ENCODE results near the gene COX14. TPM values are rescaled to one million over a fixed set of nuclear protein-coding genes. Genes with fewer than 3 reads are reported as not detected.

Gene COX14
- total RNA-seq, 1 experiment from 2014 or later: 28.7 TPM

DNA sequence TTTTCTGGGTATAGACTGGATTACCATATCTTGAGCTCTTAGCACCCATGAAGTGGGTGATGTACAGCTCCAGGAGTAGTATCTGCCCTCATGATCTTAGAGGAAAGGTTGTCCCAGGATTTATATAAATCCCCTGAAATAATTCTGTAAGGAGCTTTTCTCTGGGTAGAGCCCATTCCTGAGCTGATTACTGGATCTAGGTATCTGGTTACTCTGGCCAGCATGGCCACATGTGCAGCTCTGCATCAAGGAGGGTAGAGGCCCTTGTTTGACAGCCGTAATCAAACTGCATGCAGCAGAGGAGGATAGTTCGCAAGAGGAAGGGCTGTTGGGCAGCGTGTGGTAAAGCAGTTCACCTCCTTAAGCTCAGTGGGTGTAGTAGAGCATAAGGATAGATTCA is 8.5 kb downstream of the COX14 start:
- DNase-seq (ENCODE audit: low spot score): no peak
- intact Hi-C loops (cut with micrococcal nuclease; ENCODE audit: unreplicated experiment): no loop called here
- Histone ChIP-seq H3K36me3 (ENCODE audit: insufficient read depth, low read length, poor library complexity, severe bottlenecking) (peaks cover 3% of the 10 kb centered on the region), H3K27ac (ENCODE audit: low read depth, low read length, poor library complexity, severe bottlenecking) (no peak overlapping the region), H3K4me1 (ENCODE audit: insufficient read depth, low read length, poor library complexity, severe bottlenecking) (no peaks in the 10 kb centered on the region), H3K9me3 (ENCODE audit: low read depth, low read length, poor library complexity, severe bottlenecking) (no peaks in the 10 kb centered on the region), H3K4me3 (ENCODE audit: low read depth, low read length, poor library complexity, severe bottlenecking) (no peak overlapping the region), H3K27me3 (replicated peaks; ENCODE audit: insufficient read depth, low read depth, low read length, poor library complexity) (no peaks in the 10 kb centered on the region)
- CTCF ChIA-PET: no interaction called here
- TF ChIP-seq, protein P1, sequence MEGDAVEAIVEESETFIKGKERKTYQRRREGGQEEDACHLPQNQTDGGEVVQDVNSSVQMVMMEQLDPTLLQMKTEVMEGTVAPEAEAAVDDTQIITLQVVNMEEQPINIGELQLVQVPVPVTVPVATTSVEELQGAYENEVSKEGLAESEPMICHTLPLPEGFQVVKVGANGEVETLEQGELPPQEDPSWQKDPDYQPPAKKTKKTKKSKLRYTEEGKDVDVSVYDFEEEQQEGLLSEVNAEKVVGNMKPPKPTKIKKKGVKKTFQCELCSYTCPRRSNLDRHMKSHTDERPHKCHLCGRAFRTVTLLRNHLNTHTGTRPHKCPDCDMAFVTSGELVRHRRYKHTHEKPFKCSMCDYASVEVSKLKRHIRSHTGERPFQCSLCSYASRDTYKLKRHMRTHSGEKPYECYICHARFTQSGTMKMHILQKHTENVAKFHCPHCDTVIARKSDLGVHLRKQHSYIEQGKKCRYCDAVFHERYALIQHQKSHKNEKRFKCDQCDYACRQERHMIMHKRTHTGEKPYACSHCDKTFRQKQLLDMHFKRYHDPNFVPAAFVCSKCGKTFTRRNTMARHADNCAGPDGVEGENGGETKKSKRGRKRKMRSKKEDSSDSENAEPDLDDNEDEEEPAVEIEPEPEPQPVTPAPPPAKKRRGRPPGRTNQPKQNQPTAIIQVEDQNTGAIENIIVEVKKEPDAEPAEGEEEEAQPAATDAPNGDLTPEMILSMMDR (conservative IDR thresholded peaks at IDR 0.05; ENCODE audit: low read depth, low read length): no peak
- no peak for TF ChIP-seq EZH2 (IDR thresholded peaks at IDR 0.05; ENCODE audit: borderline replicate concordance, low read depth, low read length, poor library complexity, severe bottlenecking)
- POLR2A ChIA-PET (ENCODE audit: low non-redundant PET): no interaction called here
- no TSS peak for BruUV-seq (replicated peaks)

DNA sequence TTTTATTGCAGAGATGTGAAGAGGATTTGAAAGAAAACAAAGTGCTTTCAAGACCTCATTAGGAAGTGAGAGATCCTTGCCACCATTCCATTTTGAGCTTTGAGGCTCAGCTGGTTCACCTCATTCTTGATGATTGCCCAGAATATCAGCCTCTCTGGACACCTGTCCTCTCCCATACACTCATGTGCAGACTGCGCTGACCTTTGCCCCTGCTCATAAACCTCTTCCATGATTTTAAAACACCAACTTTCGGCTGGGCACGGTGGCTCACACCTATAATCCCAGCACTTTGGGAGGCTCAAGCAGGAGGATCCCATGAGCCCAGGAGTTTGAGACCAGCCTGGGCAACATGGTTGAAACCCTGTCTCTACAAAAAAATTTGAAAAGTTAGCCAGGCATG is 8.9 kb downstream of the COX14 start:
- no peaks in the 10 kb centered on the region for H3K9me3 ChIP-seq (ENCODE audit: low read depth, low read length, poor library complexity, severe bottlenecking)
- DNase-seq (ENCODE audit: low spot score): no peak
- H3K4me3 ChIP-seq (ENCODE audit: low read depth, low read length, poor library complexity, severe bottlenecking): no peak overlapping the region
- no peak for TF ChIP-seq EZH2 (IDR thresholded peaks at IDR 0.05; ENCODE audit: borderline replicate concordance, low read depth, low read length, poor library complexity, severe bottlenecking)
- TF ChIP-seq, protein P1 (conservative IDR thresholded peaks at IDR 0.05; ENCODE audit: low read depth, low read length): no peak
- no peaks in the 10 kb centered on the region for H3K4me1 ChIP-seq (ENCODE audit: insufficient read depth, low read length, poor library complexity, severe bottlenecking)
- ChIA-PET CTCF (no interaction called here), POLR2A (ENCODE audit: low non-redundant PET) (no interaction called here)
- no peaks in the 10 kb centered on the region for H3K27me3 ChIP-seq (replicated peaks; ENCODE audit: insufficient read depth, low read depth, low read length, poor library complexity)
- H3K36me3 ChIP-seq (ENCODE audit: insufficient read depth, low read length, poor library complexity, severe bottlenecking): peaks cover 3% of the 10 kb centered on the region
- no peak overlapping the region for H3K27ac ChIP-seq (ENCODE audit: low read depth, low read length, poor library complexity, severe bottlenecking)
- BruUV-seq (replicated peaks): no TSS peak
- intact Hi-C loops (cut with micrococcal nuclease; ENCODE audit: unreplicated experiment): no loop called here

DNA sequence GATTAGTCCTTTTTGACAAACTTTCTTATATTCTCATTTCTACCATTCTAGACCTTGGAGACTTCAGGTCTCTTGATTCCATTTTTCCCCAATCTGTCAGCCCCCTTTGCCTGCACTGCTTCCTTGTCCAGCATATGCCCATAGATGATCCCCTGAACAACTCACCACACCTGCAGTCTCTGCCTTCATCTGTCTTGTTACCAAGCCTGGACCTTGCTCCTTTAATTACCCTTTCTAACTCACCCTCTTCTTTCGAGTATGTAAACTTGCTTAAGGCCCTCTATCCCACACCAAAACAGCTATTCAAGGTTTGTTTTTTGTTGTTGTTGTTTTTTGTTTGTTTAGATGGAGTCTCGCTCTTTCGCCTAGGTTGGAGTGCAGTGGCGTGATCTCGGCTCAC is 9.6 kb downstream of the COX14 start:
- Histone ChIP-seq H3K27ac (ENCODE audit: low read depth, low read length, poor library complexity, severe bottlenecking) (no peak overlapping the region), H3K27me3 (replicated peaks; ENCODE audit: insufficient read depth, low read depth, low read length, poor library complexity) (no peaks in the 10 kb centered on the region), H3K4me1 (ENCODE audit: insufficient read depth, low read length, poor library complexity, severe bottlenecking) (no peaks in the 10 kb centered on the region), H3K36me3 (ENCODE audit: insufficient read depth, low read length, poor library complexity, severe bottlenecking) (peaks cover 3% of the 10 kb centered on the region), H3K4me3 (ENCODE audit: low read depth, low read length, poor library complexity, severe bottlenecking) (no peak overlapping the region), H3K9me3 (ENCODE audit: low read depth, low read length, poor library complexity, severe bottlenecking) (no peaks in the 10 kb centered on the region)
- no peak for DNase-seq (ENCODE audit: low spot score)
- intact Hi-C loops (cut with micrococcal nuclease; ENCODE audit: unreplicated experiment): no loop called here
- BruUV-seq (replicated peaks): no TSS peak
- no peak for TF ChIP-seq EZH2 (IDR thresholded peaks at IDR 0.05; ENCODE audit: borderline replicate concordance, low read depth, low read length, poor library complexity, severe bottlenecking)
- CTCF ChIA-PET: no interaction called here
- POLR2A ChIA-PET (ENCODE audit: low non-redundant PET): no interaction called here

DNA sequence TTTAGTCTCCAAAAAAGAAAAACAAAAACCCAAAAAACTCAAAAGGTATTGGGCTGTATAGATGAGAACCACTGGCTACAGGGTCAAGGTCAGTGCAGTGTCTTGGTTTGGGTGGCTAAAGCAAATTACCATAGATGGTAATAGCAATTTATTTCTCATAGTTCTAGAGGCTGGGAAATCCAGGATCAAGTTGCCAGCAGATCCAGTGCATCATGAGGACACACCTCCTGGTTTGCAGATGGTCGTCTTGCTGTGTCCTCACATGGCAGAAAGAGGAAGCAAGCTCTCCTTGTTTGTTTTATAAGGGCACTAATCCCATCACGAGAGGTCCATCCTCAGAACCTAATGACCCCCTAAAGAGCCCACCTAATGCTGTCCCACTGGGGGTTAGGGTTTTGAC is 11.2 kb downstream of the COX14 start:
- TF ChIP-seq, protein P1 (conservative IDR thresholded peaks at IDR 0.05; ENCODE audit: low read depth, low read length): no peak
- no peak for TF ChIP-seq EZH2 (IDR thresholded peaks at IDR 0.05; ENCODE audit: borderline replicate concordance, low read depth, low read length, poor library complexity, severe bottlenecking)
- POLR2A ChIA-PET (ENCODE audit: low non-redundant PET): no interaction called here
- H3K4me3 ChIP-seq (ENCODE audit: low read depth, low read length, poor library complexity, severe bottlenecking): no peak overlapping the region
- peaks cover 3% of the 10 kb centered on the region for H3K36me3 ChIP-seq (ENCODE audit: insufficient read depth, low read length, poor library complexity, severe bottlenecking)
- no peaks in the 10 kb centered on the region for H3K27me3 ChIP-seq (replicated peaks; ENCODE audit: insufficient read depth, low read depth, low read length, poor library complexity)
- intact Hi-C loops (cut with micrococcal nuclease; ENCODE audit: unreplicated experiment): no loop called here
- no peaks in the 10 kb centered on the region for H3K4me1 ChIP-seq (ENCODE audit: insufficient read depth, low read length, poor library complexity, severe bottlenecking)
- no peak overlapping the region for H3K27ac ChIP-seq (ENCODE audit: low read depth, low read length, poor library complexity, severe bottlenecking)
- no peaks in the 10 kb centered on the region for H3K9me3 ChIP-seq (ENCODE audit: low read depth, low read length, poor library complexity, severe bottlenecking)
- CTCF ChIA-PET: no interaction called here
- DNase-seq (ENCODE audit: low spot score): no peak
- BruUV-seq (replicated peaks): no TSS peak

All from A673 (cell line).